BJ (cell line): ENCODE results near the gene SLC25A26. TPM values are rescaled to one million over a fixed set of nuclear protein-coding genes. Genes with fewer than 3 reads are reported as not detected.
A peak's percentile ranks its signal among the peaks of the same experiment; 100 is the strongest.

ENCODE experiments used
- CTCF ChIA-PET: fragments of 350-600 bp; formaldehyde crosslinking; extraction: SDS; loops from one replicate; lab custom pipeline; 2021; ENCODE audit warnings: antibody characterized with exemption, inconsistent platforms; lab: Yijun Ruan, JAX
- POLR2A ChIA-PET: fragments of 300-600 bp; sonication (Branson Sonifier 250); formaldehyde crosslinking; extraction: SDS; loops from one replicate; lab custom pipeline; 2021; ENCODE audit warnings: antibody characterized with exemption; lab: Charles Lee
- DNase-seq: peaks from one replicate; pipeline ENCODE4 v3.0.0-alpha.2; 2011; ENCODE audit warnings: low read depth
- H3K27me3 ChIP-seq: 2 replicates; pipeline ENCODE4 v1.6.0; 2011; ENCODE audit warnings: low read length; ENCODE audit not compliant: control insufficient read depth, insufficient read depth
- H3K36me3 ChIP-seq: 2 replicates; pipeline ENCODE4 v1.5.1; 2011; ENCODE audit warnings: low read length; ENCODE audit not compliant: control insufficient read depth, insufficient read depth
- H3K4me3 ChIP-seq: 2 replicates; pipeline ENCODE4 v1.5.1; 2011; ENCODE audit warnings: low read depth, mild to moderate bottlenecking, control low read depth, low read length
- CTCF ChIP-seq: IDR thresholded peaks from 2 replicates; pipeline ENCODE4 v1.5.1; 2011; ENCODE audit warnings: low read depth, mild to moderate bottlenecking, control low read depth, inconsistent platforms, low read length, moderate library complexity; ENCODE audit not compliant: insufficient read depth
- polyA plus RNA-seq: library from polyadenylated mRNA; depleted of rRNA; stranded (reverse); fragments of >200 nt; gene quantifications from 2 replicates; pipeline ENCODE4 v1.2.3, GENCODE V29; 2011

SLC25A26 gene
- polyA plus RNA-seq, 1 experiment = 29.5 TPM

- CTCF ChIA-PET = no interaction called here
- no peak for TF ChIP-seq CTCF
- 0 out of 2 replicates have a peak, but pooled peaks cover 1% of the 10 kb centered on the region for H3K36me3 ChIP-seq
- DNase-seq = no peak
- POLR2A ChIA-PET = no interaction called here
- no peaks in the 10 kb centered on the region for H3K27me3 ChIP-seq
- H3K4me3 ChIP-seq = no peak overlapping the region
These were observed 20.7 kb downstream of the SLC25A26 start for GRCh38 chr3:66241466-66241865.

GRCh38 chr3:66242788-66243464 lies 22.1 kb downstream of the SLC25A26 start:
- TF ChIP-seq CTCF = no peak
- DNase-seq = no peak
- CTCF ChIA-PET = interaction anchor here (1.2 to 1.8 kb wide), 3 partner anchors 9 to 17 kb away, joined by 3 to 11 read pairs (median 3); no protein-coding TSS in a partner anchor
- H3K4me3 ChIP-seq = no peak overlapping the region
- H3K36me3 ChIP-seq = 0 out of 2 replicates have a peak, but pooled peaks cover 1% of the 10 kb centered on the region
- POLR2A ChIA-PET = no interaction called here
- H3K27me3 ChIP-seq = no peaks in the 10 kb centered on the region

GRCh38 chr3:66248641-66249040 lies 27.8 kb downstream of the SLC25A26 start:
- Histone ChIP-seq H3K27me3 (no peaks in the 10 kb centered on the region), H3K36me3 (0 out of 2 replicates have a peak, but pooled peaks cover under 1% of the 10 kb centered on the region), H3K4me3 (no peak overlapping the region)
- ChIA-PET CTCF (interaction anchor here (1.0 to 10.2 kb wide), 4 partner anchors 159 to 723 kb away, joined by 3 to 117 read pairs (median 4); no protein-coding TSS in a partner anchor), POLR2A (no interaction called here)
- TF ChIP-seq CTCF = no peak
- no peak for DNase-seq

GRCh38 chr3:66253790-66254620 lies 33.2 kb downstream of the SLC25A26 start:
- TF ChIP-seq CTCF = peak; percentile 57
- DNase-seq = no peak
- Histone ChIP-seq H3K36me3 (no peaks in the 10 kb centered on the region), H3K4me3 (no peak overlapping the region), H3K27me3 (no peaks in the 10 kb centered on the region)
- ChIA-PET CTCF (interaction anchor here (0.6 to 10.2 kb wide), 27 partner anchors 7 to 685 kb away, joined by 3 to 117 read pairs (median 5); no protein-coding TSS in a partner anchor), POLR2A (no interaction called here)

- Histone ChIP-seq H3K27me3 (no peaks in the 10 kb centered on the region), H3K36me3 (no peaks in the 10 kb centered on the region), H3K4me3 (no peak overlapping the region)
- ChIA-PET POLR2A (no interaction called here), CTCF (interaction anchor here (0.7 to 10.2 kb wide), 3 partner anchors 15 to 566 kb away, joined by 4 to 117 read pairs (median 27); no protein-coding TSS in a partner anchor)
- no peak for TF ChIP-seq CTCF
- no peak for DNase-seq
These were observed 35.1 kb downstream of the SLC25A26 start for GRCh38 chr3:66255865-66256264.
